ENCODE measurements around the gene GRIP2.

GRIP2 gene

DNA sequence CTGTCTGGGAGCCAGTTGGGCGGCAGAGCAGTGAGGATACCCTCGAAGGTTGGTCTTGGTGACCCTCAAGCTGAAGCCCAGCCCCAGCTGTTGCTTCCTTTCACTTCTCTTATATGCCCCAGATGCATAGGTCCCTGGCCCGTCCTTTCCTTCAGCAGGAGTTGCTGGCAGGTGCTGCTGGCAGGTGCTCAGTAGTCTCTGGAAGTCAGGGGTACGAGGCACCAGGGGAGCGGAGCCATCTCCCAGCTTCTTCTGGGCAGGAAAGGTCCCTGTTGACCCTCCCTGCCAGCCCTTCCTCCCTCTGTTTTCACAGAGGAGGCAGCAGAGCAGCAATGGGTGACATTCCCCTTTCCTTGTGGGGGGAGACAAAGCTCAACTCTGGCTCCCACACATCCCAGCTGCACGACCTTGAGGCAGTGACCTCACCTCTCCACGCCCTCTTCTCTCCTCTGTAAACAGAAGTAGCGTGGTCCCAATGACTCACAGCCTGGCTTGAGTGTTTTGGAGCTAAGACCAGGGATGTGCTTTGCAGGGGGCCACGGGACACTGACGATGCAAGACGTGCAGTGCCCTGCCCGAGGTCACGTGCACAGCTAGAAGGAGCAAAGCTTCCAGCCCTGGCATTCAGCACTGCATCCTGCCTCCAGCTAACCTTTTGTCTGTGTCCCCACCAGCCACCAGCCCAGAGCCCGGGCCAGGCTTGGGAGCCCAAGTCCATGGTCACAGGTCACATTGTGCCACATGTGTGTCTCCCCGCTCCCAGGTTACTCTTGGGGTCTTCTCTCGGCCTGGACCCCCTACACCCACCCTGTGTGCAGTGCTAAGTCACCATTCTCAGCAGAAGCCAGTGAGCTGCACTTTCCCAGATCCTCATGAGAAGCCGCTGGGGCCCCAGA lies 88.0 kb downstream of the GRIP2 start:
- DNase-seq (ENCODE audit: low read depth) = no peak

DNA sequence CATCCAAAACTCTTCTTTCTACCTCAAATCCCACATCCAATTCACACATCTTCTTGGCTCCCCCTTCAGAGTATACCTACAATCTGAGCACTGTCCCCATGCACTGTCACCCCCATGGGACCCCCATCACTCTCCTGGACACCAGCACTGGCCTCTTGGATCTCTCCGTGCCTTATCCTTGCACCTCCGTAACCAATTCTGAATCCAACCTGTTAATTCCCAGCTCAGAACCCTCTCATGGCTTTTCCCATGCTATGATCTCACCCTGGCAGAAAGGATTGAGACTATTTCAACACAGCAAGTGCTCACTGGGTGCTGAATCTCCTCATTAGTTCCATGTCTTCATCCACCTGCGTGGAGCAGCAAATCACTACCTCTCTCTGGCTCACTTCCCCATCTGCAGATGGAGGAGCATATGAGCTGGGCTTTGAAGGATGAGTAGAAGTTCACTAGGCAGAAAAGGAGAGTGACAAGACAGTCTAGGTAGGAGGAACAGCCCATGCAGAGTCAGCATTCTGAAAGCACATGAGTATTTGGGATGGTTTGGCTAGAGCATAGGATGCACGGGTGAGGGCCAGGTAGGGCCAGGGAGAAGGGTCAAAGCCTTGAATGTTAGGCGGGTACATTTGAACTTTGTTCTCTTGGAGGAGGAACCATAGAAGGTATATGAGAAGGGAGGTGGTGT lies 89.1 kb downstream of the GRIP2 start:
- no peak for DNase-seq (ENCODE audit: low read depth)

DNA sequence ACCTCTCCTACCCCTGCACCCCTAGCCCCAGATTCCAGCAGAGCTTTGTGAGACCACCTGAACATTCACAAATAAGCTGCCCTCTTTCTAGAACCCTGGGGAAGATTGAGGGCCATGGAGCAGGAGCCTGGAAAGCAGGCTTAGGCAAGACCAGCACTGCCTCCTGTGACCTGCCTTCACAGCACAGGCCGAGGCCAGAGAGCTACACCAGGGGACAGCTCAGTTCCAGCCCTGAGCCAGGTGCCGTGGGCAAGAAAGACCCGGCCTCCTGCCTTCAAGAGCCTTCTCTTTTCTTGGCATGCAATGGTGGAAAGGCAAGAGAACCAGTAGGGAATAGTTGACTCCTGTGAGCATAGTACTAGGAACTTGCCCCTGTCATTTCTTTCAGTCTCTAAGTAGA lies 89.6 kb downstream of the GRIP2 start:
- DNase-seq (ENCODE audit: low read depth) = no peak

DNA sequence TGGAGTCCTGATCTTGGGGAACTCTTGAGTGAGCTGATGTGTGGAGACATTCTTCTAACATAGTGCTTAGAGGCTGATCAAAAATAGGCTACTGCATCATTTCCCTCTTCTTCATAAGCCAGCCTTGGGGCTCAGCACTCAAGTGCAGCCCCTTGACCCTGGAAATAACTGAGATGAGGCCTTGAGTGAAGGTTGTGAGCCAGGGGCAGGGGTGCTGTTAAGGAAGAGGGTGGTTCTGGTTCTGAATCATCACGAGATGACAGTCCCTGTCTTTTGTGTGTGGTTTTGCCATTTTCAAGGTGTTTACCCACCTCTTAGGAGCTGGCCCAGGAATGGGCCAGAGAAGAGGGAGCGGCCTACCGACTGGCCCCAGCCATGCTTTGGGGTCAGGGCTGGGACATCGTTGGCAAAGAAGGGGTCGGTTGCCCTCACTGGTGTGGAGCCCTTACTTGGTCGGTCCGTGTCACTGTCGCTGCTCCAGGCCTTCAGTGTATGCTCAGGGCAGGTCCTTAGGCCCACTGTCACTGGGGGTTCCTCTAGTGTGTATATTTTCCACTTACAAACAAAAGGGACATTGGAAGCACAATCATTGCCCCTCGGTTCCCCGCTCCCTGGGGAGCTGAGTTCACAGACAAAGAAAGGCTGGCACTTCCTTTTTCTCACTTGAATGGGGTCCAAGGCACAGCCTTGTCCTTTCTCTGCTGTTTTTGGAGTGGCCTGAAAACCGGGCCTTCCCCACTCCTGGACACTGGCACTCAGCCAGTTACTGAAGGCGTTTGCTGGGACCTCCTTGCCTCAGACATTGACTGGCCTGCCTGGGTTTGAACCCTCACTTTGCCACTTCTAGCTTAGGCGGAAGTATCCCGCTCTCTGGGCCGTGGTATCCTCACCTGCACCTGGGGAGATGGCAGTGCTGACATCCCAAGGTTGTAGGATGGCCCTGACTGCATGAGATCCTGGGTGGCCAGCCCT lies 91.1 kb downstream of the GRIP2 start:
- DNase-seq (ENCODE audit: low read depth) = no peak

DNA sequence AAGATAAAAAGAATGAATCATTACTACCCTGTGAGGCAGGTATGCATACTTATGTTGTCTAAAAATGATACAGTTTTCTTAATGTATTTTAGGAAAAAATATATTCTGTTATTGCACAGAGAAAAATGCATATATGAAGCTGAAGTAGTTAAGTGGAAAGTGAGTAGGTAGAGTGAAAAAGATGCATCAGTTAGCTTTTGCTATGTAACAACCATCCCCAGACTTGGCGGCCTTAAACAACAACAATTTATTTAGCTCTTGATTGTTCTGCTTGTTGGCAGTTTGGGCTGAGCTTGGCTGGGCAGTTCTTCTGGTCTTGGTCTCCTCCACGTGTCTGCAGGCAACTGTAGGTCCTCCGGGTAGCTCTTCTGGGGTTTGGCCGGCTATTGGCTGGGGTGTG lies 92.1 kb downstream of the GRIP2 start:
- no peak for DNase-seq (ENCODE audit: low read depth)

DNA sequence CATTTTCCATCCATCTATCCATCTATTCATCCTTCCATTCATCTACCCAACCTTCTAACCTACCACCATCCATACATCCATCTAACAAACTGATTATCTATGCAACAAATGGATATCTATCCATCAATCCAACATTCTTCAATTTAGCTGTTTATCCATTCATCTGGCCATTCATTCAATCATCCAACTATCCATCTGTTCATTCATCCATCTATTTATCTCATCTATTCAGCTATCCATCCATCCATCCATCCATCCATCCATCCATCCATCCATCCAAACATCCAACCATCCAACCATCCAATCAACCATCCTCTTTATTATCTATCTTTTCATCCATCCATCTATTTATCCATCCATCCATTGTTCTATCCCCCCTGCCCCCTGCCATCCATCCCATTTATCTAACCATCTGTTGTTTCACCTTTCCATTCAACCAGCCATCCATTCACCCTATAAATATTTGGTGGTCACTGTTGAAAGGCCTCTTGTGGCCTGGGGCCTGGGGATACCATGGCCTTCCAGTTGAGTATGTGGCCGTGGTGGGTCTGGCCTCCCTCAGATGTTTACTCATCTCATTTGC lies 93.1 kb downstream of the GRIP2 start:
- no peak for DNase-seq (ENCODE audit: low read depth)

DNA sequence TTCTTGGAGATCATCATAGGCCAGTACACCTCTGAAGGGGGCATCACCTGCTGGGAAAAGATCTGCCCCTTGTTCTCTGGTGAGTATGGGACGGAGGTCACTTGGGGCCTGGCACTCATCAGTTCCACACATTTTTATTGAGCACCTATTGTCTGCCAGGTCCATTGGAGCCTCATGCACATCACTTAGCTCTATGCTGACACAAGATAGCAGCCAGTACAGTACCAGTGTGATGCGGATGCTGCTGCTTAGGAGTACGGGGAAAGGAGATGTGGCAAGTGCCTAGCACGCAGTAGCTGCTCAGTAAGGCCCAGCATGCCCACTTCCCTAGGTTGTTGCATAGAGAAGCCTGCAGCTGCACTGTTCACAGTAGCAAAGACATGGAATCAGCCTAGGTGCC lies 94.4 kb downstream of the GRIP2 start:
- no peak for DNase-seq (ENCODE audit: low read depth)

DNA sequence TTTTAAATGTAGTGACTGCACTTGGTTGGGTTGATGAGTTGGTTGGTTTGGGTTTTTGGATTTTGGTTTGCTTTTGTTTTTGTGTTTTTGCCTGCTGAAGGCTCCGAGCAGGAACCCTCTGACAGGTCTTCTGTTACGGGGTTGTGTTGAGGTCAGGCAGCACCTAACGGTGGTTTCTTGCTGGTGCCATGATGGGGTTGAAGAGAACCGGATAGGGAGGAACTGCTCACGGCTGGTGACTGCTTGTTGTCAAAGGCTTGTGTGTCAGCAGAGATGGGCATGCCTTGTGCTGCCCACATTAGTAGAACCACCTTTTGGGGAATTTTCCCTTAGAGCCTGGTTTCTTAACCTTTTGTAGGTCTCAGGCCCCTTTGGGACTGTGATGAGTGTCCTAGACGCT lies 95.8 kb downstream of the GRIP2 start:
- no peak for DNase-seq (ENCODE audit: low read depth)

DNA sequence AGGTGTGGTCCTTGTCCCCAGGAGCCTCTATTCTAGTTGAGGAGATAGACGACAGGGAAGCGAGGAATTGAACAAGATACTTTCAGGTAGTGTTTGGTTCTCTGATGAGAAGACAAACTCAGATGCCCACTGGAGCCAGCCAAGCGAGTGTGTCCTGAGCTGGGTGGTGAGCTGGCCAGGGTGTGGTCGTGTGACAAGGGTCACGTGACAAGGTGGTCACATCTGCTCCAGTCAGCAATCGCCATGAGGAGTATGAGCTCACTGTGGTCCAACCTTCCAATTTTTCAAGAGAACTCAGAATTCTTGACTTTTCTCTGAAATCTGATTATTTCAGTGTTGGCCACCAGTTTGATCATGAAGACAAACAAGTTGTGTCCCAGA lies 98.2 kb downstream of the GRIP2 start:
- no peak for DNase-seq (ENCODE audit: low read depth)

DNA sequence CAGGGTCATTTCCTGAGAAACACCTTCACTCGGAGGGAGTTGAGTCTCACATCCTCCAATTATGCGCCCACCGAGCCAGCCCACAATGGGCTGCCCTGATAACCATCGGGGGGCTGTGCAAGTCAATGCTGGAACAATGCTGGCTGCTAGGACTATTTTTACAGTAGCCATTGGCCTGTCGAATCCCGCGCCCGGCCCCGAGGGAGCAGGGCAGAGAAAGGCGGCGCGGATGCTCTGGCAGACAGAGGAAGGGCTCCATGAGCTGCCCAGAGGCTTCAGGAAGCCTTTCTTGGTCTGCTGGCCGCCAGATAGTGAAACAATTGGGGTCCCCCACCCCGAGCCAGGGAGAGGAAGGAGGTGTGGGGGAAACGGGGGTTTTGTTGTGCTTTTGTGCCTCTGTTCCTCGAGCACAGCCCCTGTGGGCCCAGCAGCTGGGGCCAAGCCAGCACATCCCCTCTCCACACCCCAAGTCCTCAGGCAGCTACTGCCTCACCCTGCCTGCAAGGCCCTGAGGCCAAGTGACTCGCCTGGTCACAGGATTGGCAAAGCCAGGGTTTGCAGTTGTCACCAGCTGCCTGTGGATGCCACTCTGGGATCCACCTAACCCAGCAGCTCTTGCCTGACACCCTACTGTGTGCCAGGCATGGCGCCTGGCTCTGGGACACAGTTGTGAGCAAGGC lies 98.8 kb downstream of the GRIP2 start:
- DNase-seq (ENCODE audit: low read depth) = no peak

DNA sequence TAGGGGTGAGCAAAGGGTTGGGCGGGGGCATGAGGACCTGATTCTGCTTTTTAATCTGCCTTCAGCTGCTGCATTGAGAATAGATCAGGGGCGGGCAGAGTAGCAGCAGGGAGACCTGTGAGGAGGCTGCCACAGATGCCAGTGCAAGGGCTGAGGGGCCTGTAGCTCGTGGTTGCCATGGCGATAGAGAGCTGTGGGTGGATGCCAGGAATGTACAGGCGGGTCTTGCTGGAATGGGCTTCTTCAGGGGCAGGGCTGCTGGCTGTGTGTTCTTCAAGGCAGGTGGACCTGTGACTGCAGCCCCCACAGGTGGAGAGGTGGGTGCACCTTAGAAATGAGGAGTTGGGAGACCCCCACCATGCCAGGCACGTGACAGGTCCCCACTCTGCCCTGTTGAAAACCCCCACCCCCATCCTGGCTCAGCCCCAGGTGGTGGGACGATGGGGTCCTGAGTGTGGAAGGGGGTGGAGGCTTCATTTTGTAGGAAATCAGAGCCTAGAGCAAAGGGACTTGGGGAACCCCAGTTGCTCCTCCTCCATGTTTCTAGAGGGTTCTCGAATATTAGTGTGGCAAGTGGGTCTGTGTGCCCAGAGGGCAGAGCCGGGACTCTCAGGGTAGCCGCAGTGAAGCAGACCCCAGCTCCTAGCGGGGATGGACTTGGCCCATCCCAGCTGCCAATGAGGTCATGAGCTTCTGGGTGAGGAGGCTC lies 99.5 kb downstream of the GRIP2 start:
- no peak for DNase-seq (ENCODE audit: low read depth)

DNA sequence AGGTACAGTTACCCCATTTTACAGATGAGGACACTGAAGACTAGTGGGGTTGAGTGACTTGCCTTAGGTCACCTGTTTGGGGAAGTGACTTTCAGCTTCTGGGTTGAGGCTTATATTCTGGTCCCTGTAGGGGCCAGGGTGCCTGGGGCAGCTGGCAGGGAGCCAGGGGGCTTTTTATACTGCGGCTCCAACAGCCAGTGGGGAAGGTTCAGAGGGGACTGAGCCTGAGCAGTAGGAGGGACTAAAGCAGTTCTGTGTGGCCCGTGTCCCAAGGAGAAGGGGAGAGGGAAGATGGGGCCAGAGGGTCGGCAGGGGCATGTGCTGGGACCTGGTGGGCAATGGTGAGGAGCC lies 100.0 kb downstream of the GRIP2 start:
- no peak for DNase-seq (ENCODE audit: low read depth)

DNA sequence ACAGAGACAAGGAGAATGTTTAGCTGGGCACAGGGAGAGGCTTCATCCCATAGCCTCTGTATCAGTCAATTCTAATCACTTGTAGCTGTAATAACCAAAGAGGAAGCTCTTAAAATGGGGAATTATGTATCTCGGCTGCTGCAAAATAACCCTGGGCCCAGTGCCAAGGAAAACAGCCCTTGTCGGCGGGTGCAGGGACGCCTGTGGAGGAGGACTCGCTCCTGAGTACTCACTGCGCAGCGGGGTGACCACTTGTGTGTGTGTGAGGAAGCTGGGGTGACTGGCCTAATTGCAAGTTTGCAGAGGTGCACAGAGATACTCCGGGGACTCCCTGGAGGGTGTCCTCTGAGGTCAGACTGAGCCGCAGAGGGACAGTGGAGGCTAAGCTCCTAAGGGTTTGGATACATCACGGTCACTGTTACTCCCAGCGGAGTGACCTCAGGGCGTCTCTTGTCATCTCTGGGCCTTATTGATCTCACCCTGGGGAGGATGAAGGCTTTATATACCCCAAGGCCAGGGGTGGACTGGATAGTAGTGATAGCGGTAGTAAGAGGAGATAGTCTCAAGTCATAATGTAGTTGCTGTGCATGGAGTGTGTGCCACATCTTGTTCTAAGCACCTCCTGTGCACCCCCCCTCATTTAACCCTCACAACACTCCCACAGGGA lies 100.5 kb downstream of the GRIP2 start:
- DNase-seq (ENCODE audit: low read depth) = no peak
